Muscle layer of colon (tissue), 2 donors: ENCODE results near the gene ALKAL2.

ENCODE experiments used
- H3K27ac ChIP-seq: one replicate; pipeline ENCODE4 v1.7.0; 2013; ENCODE audit warnings: low read depth, mild to moderate bottlenecking, low read length, moderate library complexity
- H3K27me3 ChIP-seq, 2 donors: one replicate each; pipeline ENCODE4 v1.7.0; 2013; ENCODE audit warnings: low read length in 2 of 2, mild to moderate bottlenecking in 2 of 2; ENCODE audit not compliant: insufficient read depth in 2 of 2, control insufficient read depth in 1 of 2
- H3K36me3 ChIP-seq: one replicate; pipeline ENCODE4 v1.7.0; 2013; ENCODE audit warnings: mild to moderate bottlenecking, low read length; ENCODE audit not compliant: insufficient read depth
- H3K4me1 ChIP-seq: one replicate; pipeline ENCODE4 v1.7.0; 2013; ENCODE audit warnings: mild to moderate bottlenecking, low read length; ENCODE audit not compliant: insufficient read depth
- H3K4me3 ChIP-seq, 2 donors: one replicate each; pipeline ENCODE4 v1.7.0; 2013; ENCODE audit warnings: low read length in 2 of 2, low read depth in 1 of 2, mild to moderate bottlenecking in 1 of 2, moderate library complexity in 1 of 2
- H3K9ac ChIP-seq: one replicate; pipeline ENCODE4 v1.7.0; 2013; ENCODE audit warnings: low read length
- H3K9me3 ChIP-seq: one replicate; pipeline ENCODE4 v1.7.0; 2013; ENCODE audit warnings: mild to moderate bottlenecking, low read length
- donor health status: abdominal sarcoma.
- donor health status: Adenocarcinoma of cecum.

The ALKAL2 gene

GRCh38 chr2:288758-289361 lies 969 bp upstream of the ALKAL2 start:
- Histone ChIP-seq H3K27me3 (peaks cover 6 to 22% of the 10 kb centered on the region in 2 donors), H3K4me3 (peak overlapping the region; percentile 56 to 63), H3K9me3 (no peaks in the 10 kb centered on the region), H3K9ac (no peak overlapping the region), H3K27ac (no peak overlapping the region), H3K36me3 (no peaks in the 10 kb centered on the region), H3K4me1 (no peaks in the 10 kb centered on the region)

GRCh38 chr2:287471-287885 lies 413 bp downstream of the ALKAL2 start:
- Histone ChIP-seq H3K4me1 (no peaks in the 10 kb centered on the region), H3K27me3 (peaks cover 6 to 22% of the 10 kb centered on the region in 2 donors), H3K27ac (no peak overlapping the region), H3K36me3 (no peaks in the 10 kb centered on the region), H3K9me3 (no peaks in the 10 kb centered on the region), H3K4me3 (peak overlapping the region in 1 of 2 donors; percentile 53), H3K9ac (no peak overlapping the region)

DNA sequence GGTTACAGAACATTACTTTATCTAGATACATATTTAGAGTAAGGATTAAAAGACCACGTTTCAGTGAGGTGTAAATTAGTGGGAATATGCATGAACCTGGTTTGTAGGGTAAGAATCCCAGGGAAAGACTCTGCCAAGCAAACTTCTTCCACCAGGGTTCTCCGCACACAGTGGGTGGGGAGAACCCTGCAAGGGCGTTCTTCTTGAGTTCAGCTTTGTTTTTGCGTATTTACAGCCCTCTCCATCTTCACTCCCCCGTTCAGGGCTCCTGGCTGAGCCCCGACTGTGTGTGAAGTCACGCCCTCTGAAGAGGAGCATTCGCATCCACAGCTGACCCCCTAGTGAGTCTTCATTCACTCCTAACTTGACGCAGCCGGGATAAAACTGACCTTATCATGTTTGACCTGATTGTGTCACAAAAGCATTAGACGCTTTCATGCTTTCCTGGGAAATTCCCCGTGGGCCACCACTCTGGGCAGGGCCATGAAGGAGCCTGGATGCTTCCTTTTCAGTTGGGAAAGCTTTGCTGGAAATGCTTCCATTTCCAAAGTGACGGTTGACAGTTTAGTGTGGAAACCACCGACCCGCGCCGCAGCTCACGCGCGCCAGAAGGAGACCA lies 1.0 kb downstream of the ALKAL2 start:
- Histone ChIP-seq H3K27me3 (peaks cover 6 to 22% of the 10 kb centered on the region in 2 donors), H3K4me3 (no peak overlapping the region), H3K36me3 (no peaks in the 10 kb centered on the region), H3K27ac (no peak overlapping the region), H3K9ac (no peak overlapping the region), H3K9me3 (no peaks in the 10 kb centered on the region), H3K4me1 (no peaks in the 10 kb centered on the region)

DNA sequence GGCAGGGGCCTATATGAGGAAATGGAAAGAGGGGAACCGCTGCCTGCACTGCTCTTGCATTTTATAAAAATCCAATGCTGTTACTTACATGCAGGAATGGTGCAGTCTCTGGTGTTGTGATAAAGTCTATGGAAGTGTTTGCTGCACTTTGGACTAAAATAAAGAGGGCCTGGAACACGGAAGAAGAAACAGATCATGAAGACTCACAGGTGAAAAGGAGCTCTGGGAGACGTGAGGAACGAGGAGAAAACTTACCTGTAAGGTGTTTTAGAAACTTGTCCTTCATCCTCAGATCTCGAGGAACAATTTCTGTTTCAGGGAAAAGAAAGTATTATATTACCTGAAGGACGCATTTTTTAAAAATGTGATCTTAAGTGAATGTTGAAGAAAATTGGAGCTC lies 1.9 kb downstream of the ALKAL2 start:
- H3K4me3 ChIP-seq, result no peak overlapping the region
- no peaks in the 10 kb centered on the region for H3K9me3 ChIP-seq
- H3K9ac ChIP-seq, result no peak overlapping the region
- no peak overlapping the region for H3K27ac ChIP-seq
- H3K36me3 ChIP-seq, result no peaks in the 10 kb centered on the region
- H3K4me1 ChIP-seq, result no peaks in the 10 kb centered on the region
- peaks cover 6 to 22% of the 10 kb centered on the region in 2 donors for H3K27me3 ChIP-seq

DNA sequence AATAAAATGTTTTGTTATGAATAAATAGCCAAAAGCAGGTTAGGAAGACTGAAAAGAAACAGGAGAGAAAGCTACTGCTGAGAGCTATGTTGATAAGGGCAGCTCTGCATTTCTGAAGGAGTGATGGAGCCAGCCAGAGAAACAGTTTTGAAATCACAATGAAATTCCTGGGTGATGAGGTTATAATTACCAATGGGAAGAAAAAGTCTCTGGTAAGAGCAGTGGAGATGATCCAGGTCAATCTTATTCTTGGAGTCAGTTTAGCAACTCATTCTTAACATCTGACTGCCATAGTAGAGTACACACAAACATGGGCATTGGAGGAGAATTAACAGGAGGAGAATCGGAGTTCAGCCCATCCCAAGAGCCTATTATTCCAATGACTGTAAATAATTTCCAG lies 2.4 kb downstream of the ALKAL2 start:
- H3K27me3 ChIP-seq, result peaks cover 6 to 20% of the 10 kb centered on the region in 2 donors
- no peak overlapping the region for H3K9ac ChIP-seq
- no peaks in the 10 kb centered on the region for H3K4me1 ChIP-seq
- no peak overlapping the region for H3K4me3 ChIP-seq
- no peaks in the 10 kb centered on the region for H3K9me3 ChIP-seq
- no peak overlapping the region for H3K27ac ChIP-seq
- peaks cover 4% of the 10 kb centered on the region for H3K36me3 ChIP-seq

GRCh38 chr2:284896-285492 lies 2.9 kb downstream of the ALKAL2 start:
- Histone ChIP-seq H3K4me1 (no peaks in the 10 kb centered on the region), H3K27me3 (peaks cover 6 to 18% of the 10 kb centered on the region in 2 donors), H3K9me3 (no peaks in the 10 kb centered on the region), H3K27ac (no peak overlapping the region), H3K9ac (no peak overlapping the region), H3K36me3 (peaks cover 8% of the 10 kb centered on the region), H3K4me3 (no peak overlapping the region)

DNA sequence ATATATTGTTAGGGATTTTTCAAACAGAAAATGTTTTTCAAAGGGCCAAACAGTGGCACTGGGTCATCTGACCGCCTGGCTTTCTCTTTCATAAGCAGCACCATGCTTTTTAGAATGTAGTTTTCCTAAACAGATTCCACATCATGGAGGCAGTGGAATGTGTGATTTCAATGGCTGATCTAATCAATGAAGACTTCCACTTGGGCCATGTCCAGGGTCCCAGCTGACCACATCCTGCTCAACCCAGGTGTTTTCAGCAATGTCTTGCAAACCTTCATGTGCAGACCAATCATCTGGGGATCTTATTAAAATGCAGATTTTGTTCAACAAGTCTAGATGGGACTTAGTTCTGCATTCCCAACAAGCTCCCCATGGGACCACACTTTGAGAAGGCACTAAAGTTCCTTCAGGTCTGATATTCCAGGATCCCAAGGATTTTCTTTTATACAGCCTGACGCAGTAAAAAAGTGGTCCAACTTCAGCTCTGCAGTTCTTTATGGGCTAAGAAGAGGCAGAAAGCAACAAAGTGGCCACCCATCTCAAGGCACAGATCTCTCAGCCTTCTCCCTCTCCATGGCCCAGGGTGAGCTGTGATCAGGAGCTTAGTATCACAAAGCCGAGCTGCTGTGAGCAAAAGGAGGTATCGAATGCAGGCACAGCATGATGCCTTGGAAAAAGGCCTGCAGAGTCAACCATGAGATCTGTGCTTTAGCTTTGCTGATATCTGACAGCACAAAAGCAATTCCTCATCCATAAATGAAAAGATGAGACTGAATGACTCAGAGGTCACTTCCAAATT lies 3.7 kb downstream of the ALKAL2 start:
- Histone ChIP-seq H3K4me1 (no peaks in the 10 kb centered on the region), H3K9me3 (no peaks in the 10 kb centered on the region), H3K27ac (no peak overlapping the region), H3K4me3 (no peak overlapping the region), H3K36me3 (peaks cover 11% of the 10 kb centered on the region), H3K9ac (no peak overlapping the region), H3K27me3 (peaks cover 6 to 10% of the 10 kb centered on the region in 2 donors)

DNA sequence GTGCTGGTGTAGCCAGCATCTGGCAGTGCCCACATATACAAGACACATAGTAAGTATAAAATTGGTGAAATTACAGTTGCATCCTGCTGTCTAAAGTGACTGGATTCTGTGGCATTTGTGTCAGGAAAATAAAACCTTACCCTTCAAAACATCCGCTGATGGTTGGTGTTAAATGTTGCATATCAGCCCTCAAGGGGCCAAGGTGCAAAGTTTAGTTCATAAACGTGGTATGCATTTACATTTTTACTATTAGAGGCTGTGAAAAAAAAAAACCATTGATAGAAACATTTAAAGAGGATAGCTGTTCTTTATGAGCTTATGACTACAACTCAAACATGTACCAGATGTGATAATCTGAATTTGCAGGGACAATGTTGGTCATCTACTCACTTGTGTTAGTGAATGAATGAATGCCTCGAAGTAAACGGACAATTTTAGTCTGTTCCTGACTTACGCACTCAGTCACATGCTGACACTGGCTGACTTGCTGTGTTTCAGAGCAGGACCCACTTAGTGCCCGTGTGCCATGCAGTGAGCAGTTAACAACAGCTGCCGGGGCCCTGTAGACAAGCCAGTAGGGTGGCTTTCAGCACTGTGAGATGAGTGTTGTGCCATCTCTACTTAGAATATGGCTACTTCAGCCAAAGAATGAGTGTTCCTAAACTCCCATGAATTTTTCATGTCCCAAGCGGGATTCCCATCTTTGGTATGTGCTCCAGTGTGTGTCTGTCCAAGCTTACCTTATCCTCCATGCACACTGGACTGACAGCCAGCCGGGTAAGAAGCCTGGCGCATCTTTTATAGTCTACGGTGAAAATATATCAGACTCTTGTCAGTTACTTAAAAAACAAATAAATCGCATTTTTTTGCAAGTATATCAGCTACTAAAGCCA lies 5.3 kb downstream of the ALKAL2 start:
- Histone ChIP-seq H3K4me1 (no peaks in the 10 kb centered on the region), H3K4me3 (no peak overlapping the region), H3K27me3 (peaks cover 6 to 8% of the 10 kb centered on the region in 2 donors), H3K9me3 (no peaks in the 10 kb centered on the region), H3K9ac (no peak overlapping the region), H3K27ac (no peak overlapping the region), H3K36me3 (peaks cover 16% of the 10 kb centered on the region)

GRCh38 chr2:281381-281780 lies 6.5 kb downstream of the ALKAL2 start:
- Histone ChIP-seq H3K4me1 (no peaks in the 10 kb centered on the region), H3K9me3 (no peaks in the 10 kb centered on the region), H3K4me3 (no peak overlapping the region), H3K9ac (no peak overlapping the region), H3K36me3 (peaks cover 22% of the 10 kb centered on the region), H3K27ac (no peak overlapping the region), H3K27me3 (no peaks in the 10 kb centered on the region)

- H3K4me1 ChIP-seq, result no peaks in the 10 kb centered on the region
- no peak overlapping the region for H3K4me3 ChIP-seq
- no peak overlapping the region for H3K9ac ChIP-seq
- H3K27me3 ChIP-seq, result no peaks in the 10 kb centered on the region
- H3K27ac ChIP-seq, result no peak overlapping the region
- H3K36me3 ChIP-seq, result peaks cover 28% of the 10 kb centered on the region
- no peaks in the 10 kb centered on the region for H3K9me3 ChIP-seq
These were observed 7.2 kb downstream of the ALKAL2 start for GRCh38 chr2:280650-281110.
